HepG2 (cell line): ENCODE measurements around the gene SPATC1L. TPM values are rescaled to one million over a fixed set of nuclear protein-coding genes. Genes with fewer than 3 reads are reported as not detected.

Source experiments
- ATAC-seq: fragments of 200-7000 bp; cut with Tn5 transposase; 3 replicates; pipeline ENCODE4 v1.9.1; 2020; ENCODE audit warnings: mild to moderate bottlenecking, moderate library complexity
- BruUV-seq: library from RNA; stranded (reverse); fragments of 400-500 nt; replicated peaks from 2 replicates; lab custom pipeline; 2021; lab: Mats Ljungman, UMichigan
- CTCF ChIA-PET: fragments of 300-600 bp; formaldehyde crosslinking; extraction: SDS; loops from one replicate; lab custom pipeline; 2021; ENCODE audit warnings: low total read pairs, inconsistent platforms, low intra/inter-chr PET ratio; lab: Yijun Ruan, JAX
- POLR2A ChIA-PET: fragments of 350-600 bp; sonication (Branson Sonifier 250); formaldehyde crosslinking; loops from one replicate; lab custom pipeline; 2020; ENCODE audit warnings: antibody characterized with exemption, inconsistent platforms; lab: Yijun Ruan, JAX
- DNase-seq: peaks from one replicate; pipeline ENCODE4 v3.0.0-alpha.2; 2015; ENCODE audit warnings: low spot score
- FAIRE-seq: peaks from 3 replicates; lab custom pipeline; 2011; peaks lifted over from hg19 to GRCh38; lab: Jason Lieb, UNC
- H2AFZ ChIP-seq: one replicate; pipeline ENCODE4 v1.6.1; 2011; ENCODE audit warnings: low read length, inconsistent platforms
- H3K27ac ChIP-seq: fragments of 300-600 bp; 3 replicates; pipeline ENCODE4 v1.8.0; 2011; ENCODE audit warnings: mixed run types, mild to moderate bottlenecking, mixed read lengths, low read length, inconsistent platforms; ENCODE audit not compliant: insufficient read depth; ENCODE audit errors: extremely low read length
- H3K27me3 ChIP-seq, 2 experiments: fragments of 200-600 bp in 1 of 2; 2 replicates in 1 of 2; 3 replicates in 1 of 2; pipeline versions ENCODE4 v1.6.0 to v1.8.0; 2011; ENCODE audit warnings: low read length in 2 of 2, mild to moderate bottlenecking in 2 of 2, moderate library complexity in 2 of 2, inconsistent platforms in 1 of 2; ENCODE audit not compliant: insufficient read depth in 2 of 2, control insufficient read depth in 1 of 2
- H3K36me3 ChIP-seq, 2 experiments: fragments of 200-600 bp in 1 of 2; replicated peaks in 1 of 2; 2 replicates in 1 of 2; 3 replicates in 1 of 2; pipeline versions ENCODE4 v1.5.1 to v1.8.0; 2011; ENCODE audit warnings: low read length in 2 of 2, inconsistent platforms in 1 of 2; ENCODE audit not compliant: insufficient read depth in 2 of 2, control insufficient read depth in 1 of 2
- H3K4me1 ChIP-seq: 2 replicates; pipeline ENCODE4 v1.5.1; 2012; ENCODE audit warnings: low read length, inconsistent platforms; ENCODE audit not compliant: insufficient read depth
- H3K4me2 ChIP-seq: 2 replicates; pipeline ENCODE4 v1.6.0; 2011; ENCODE audit warnings: low read depth, low read length, inconsistent platforms
- H3K4me3 ChIP-seq, 3 experiments: fragments of 200-600 bp in 1 of 3; sonication (generic), shearing (Covaris generic) in 1 of 3; replicated peaks in 1 of 3; 2 replicates each; pipeline ENCODE4 v1.5.1; 2011 to 2016; ENCODE audit warnings: low read length in 3 of 3, inconsistent platforms in 2 of 3, low read depth in 2 of 3, mild to moderate bottlenecking in 2 of 3, control low read depth in 1 of 3, mixed read lengths in 1 of 3; ENCODE audit not compliant: insufficient read depth in 1 of 3
- H3K79me2 ChIP-seq: one replicate; pipeline ENCODE4 v1.6.1; 2011; ENCODE audit warnings: low read length, inconsistent platforms; ENCODE audit not compliant: insufficient read depth
- H3K9ac ChIP-seq: 2 replicates; pipeline ENCODE4 v1.6.0; 2011; ENCODE audit warnings: mild to moderate bottlenecking, low read depth, low read length, inconsistent platforms; ENCODE audit not compliant: insufficient read depth
- H3K9me3 ChIP-seq: 2 replicates; pipeline ENCODE4 v1.5.1; 2012; ENCODE audit warnings: mild to moderate bottlenecking, low read length
- H4K20me1 ChIP-seq: 2 replicates; pipeline ENCODE4 v1.6.0; 2011; ENCODE audit warnings: inconsistent platforms, mild to moderate bottlenecking, low read length, moderate library complexity; ENCODE audit not compliant: insufficient read depth
- ATF7 ChIP-seq, 2 experiments: fragments of 450-650 bp in 1 of 2; sonication (generic) in 1 of 2; formaldehyde crosslinking in 1 of 2; IDR thresholded peaks; 2 replicates each; pipeline versions ENCODE4 v1.4.0 to v1.6.1; 2016 to 2020; ENCODE audit warnings: antibody characterized with exemption in 1 of 2, mild to moderate bottlenecking in 1 of 2, missing genetic modification reagents in 1 of 2
- CC2D1A ChIP-seq: sonication (generic); formaldehyde crosslinking; IDR thresholded peaks from 2 replicates; pipeline ENCODE4 v1.8.1; 2023; ENCODE audit warnings: mild to moderate bottlenecking, missing genetic modification reagents
- CREB1 ChIP-seq, 2 experiments: fragments of 450-650 bp in 1 of 2; IDR thresholded peaks; 2 replicates each; pipeline ENCODE4 v1.6.1; 2016 to 2017; ENCODE audit warnings: control low read depth in 1 of 2, mild to moderate bottlenecking in 1 of 2, missing compliant biosample characterization in 1 of 2, missing genetic modification characterization in 1 of 2
- EP300 ChIP-seq, 3 experiments: sonication (generic) in 1 of 3; formaldehyde crosslinking in 1 of 3; IDR thresholded peaks; 2 replicates each; pipeline versions ENCODE4 v1.5.1 to v1.6.1; 2011 to 2020; ENCODE audit warnings: low read depth in 2 of 3, low read length in 2 of 3, borderline replicate concordance in 1 of 3, improper control_type of control experiment in 1 of 3, mild to moderate bottlenecking in 1 of 3, missing genetic modification reagents in 1 of 3, moderate library complexity in 1 of 3
- ESRRA ChIP-seq: sonication (generic); formaldehyde crosslinking; IDR thresholded peaks from 2 replicates; pipeline ENCODE4 v1.5.1; 2020; ENCODE audit warnings: mild to moderate bottlenecking, low read depth, missing genetic modification reagents
- GZF1 ChIP-seq: sonication (generic); formaldehyde crosslinking; IDR thresholded peaks from 2 replicates; pipeline ENCODE4 v1.5.1; 2020; ENCODE audit warnings: mild to moderate bottlenecking, missing genetic modification reagents
- KDM2A ChIP-seq: sonication (generic); formaldehyde crosslinking; IDR thresholded peaks from 2 replicates; pipeline ENCODE4 v1.4.0; 2020; ENCODE audit warnings: low read depth, missing genetic modification reagents, borderline replicate concordance
- NR2C2 ChIP-seq: sonication (generic); formaldehyde crosslinking; IDR thresholded peaks from 2 replicates; pipeline ENCODE4 v1.4.0; 2020; ENCODE audit warnings: missing genetic modification reagents, mild to moderate bottlenecking, moderate library complexity, borderline replicate concordance
- NR2F6 ChIP-seq, 2 experiments: IDR thresholded peaks; 2 replicates each; pipeline ENCODE4 v1.6.1; 2016; ENCODE audit warnings: antibody characterized with exemption in 1 of 2, mild to moderate bottlenecking in 1 of 2
- PAF1 ChIP-seq: IDR thresholded peaks from 2 replicates; pipeline ENCODE4 v1.6.1; 2016; ENCODE audit warnings: missing genetic modification reagents, missing compliant biosample characterization
- RELA ChIP-seq: sonication (generic); formaldehyde crosslinking; IDR thresholded peaks from 2 replicates; pipeline ENCODE4 v1.4.0; 2020; ENCODE audit warnings: missing genetic modification reagents
- RXRB ChIP-seq: IDR thresholded peaks from 2 replicates; pipeline ENCODE4 v1.6.1; 2016; ENCODE audit warnings: borderline replicate concordance, missing genetic modification reagents, missing compliant biosample characterization
- SSRP1 ChIP-seq: IDR thresholded peaks from 2 replicates; pipeline ENCODE4 v1.6.1; 2016; ENCODE audit warnings: control low read depth
- ZFP1 ChIP-seq: IDR thresholded peaks from 2 replicates; pipeline ENCODE4 v1.6.1; 2016
- ZNF225 ChIP-seq: sonication (generic); formaldehyde crosslinking; IDR thresholded peaks from 2 replicates; pipeline ENCODE4 v1.4.0; 2020; ENCODE audit warnings: mild to moderate bottlenecking, missing genetic modification reagents
- ZNF264 ChIP-seq: sonication (generic); formaldehyde crosslinking; IDR thresholded peaks from 2 replicates; pipeline ENCODE4 v1.4.0; 2020; ENCODE audit warnings: missing genetic modification reagents
- ZNF556 ChIP-seq: sonication (generic); formaldehyde crosslinking; IDR thresholded peaks from 2 replicates; pipeline ENCODE4 v1.4.0; 2020; ENCODE audit warnings: mild to moderate bottlenecking, missing genetic modification reagents, borderline replicate concordance
- ZNF792 ChIP-seq: IDR thresholded peaks from 2 replicates; pipeline ENCODE4 v1.6.1; 2016
- WGBS: methylation state at CpG from one replicate; pipeline ENCODE4 v1.1.6; 2017; ENCODE audit warnings: low lambda C conversion rate; 5-methylcytosine and 5-hydroxymethylcytosine counted together
- in situ Hi-C: cut with HindIII; loops from 2 replicates; pipeline ENCODE4 v1.10.0; 2017; ENCODE audit warnings: low pct_unique_long_range_greater_than_20kb; ENCODE audit not compliant: extremely low pct_ligation_motif_present
- intact Hi-C: fragments of 100-400 bp; cut with micrococcal nuclease; formaldehyde crosslinking; loops from one replicate; pipeline ENCODE4 v1.10.0; 2022; ENCODE audit not compliant: unreplicated experiment
- polyA plus RNA-seq, 8 experiments: library from polyadenylated mRNA; depleted of rRNA in 3 of 8; stranded (reverse) in 7 of 8; unstranded in 1 of 8; fragments of >200 nt; fragmentation: Illumina TruSeq in 4 of 8; extraction: Trizol in 4 of 8; gene quantifications; 2 replicates each; pipeline versions ENCODE4 v1.2.1 to v1.2.3, GENCODE V29; 2011 to 2016; ENCODE audit warnings: low read depth in 4 of 8, missing spikeins in 1 of 8, mixed read lengths in 1 of 8; ENCODE audit not compliant: insufficient read depth in 1 of 8
- total RNA-seq, 5 experiments: library from RNA; depleted of rRNA; stranded (reverse); fragments of >200 nt; fragmentation: Illumina TruSeq; extraction: Trizol; gene quantifications; 2 replicates each; pipeline ENCODE4 v1.2.3, GENCODE V29; 2016; ENCODE audit warnings: low read depth in 1 of 5
- TF ChIP-seq, protein P1 (sequence below): sonication (generic); formaldehyde crosslinking; IDR thresholded peaks from 2 replicates; pipeline ENCODE4 v1.8.1; 2022; ENCODE audit warnings: mild to moderate bottlenecking, missing genetic modification reagents
- TF ChIP-seq, protein P2 (sequence below): sonication (generic); formaldehyde crosslinking; IDR thresholded peaks from 2 replicates; pipeline ENCODE4 v1.5.0; 2020; ENCODE audit warnings: missing genetic modification reagents
- TF ChIP-seq, protein P3 (sequence below): sonication (generic); formaldehyde crosslinking; IDR thresholded peaks from 2 replicates; pipeline ENCODE4 v1.4.0; 2020; ENCODE audit warnings: missing genetic modification reagents, low read depth, mild to moderate bottlenecking, borderline replicate concordance

The SPATC1L gene
- total and polyA plus RNA-seq, 2 of the 13 experiments (the other 11 are each of a cell fraction or from before 2014, with no cell fraction given), result 1.4 to 3.3 TPM

DNA sequence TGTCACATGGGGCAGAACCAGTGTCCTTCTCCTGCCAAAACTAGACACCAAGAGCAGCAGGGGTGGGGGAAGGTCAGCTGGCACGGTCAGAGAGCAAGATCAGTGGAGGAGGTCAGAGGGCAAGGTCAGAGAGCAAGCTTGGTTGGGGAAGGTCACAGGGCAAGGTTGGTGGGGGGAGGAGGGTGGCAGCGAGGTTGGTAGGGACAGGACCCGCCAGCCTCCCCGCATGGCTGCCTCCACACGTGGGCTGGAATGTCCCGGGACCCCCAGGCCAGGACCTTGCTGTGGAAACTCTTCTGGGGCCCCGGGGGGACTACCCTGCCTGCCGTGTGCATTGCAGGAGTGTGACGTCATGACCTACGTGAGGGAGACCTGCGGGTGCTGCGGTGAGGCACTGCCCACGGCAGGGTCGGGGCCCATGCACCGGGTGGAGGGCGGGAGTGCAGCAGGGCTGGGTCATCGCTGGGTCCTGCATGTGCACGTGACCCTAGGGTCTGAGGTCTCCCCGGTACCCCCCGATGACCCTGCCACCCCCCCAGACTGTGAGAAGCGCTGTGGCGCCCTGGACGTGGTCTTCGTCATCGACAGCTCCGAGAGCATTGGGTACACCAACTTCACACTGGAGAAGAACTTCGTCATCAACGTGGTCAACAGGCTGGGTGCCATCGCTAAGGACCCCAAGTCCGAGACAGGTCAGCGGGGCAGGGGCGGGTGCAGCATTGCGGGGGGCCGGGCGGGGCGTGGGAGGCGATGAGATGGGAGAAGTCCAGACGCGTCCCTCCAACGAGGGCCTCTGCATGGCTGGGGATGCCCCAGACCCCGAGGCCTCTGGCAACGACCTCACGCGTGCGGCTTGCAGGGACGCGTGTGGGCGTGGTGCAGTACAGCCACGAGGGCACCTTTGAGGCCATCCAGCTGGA, 59.1 kb downstream of the SPATC1L start:
- ChIA-PET CTCF (no interaction called here), POLR2A (no interaction called here)
- in situ Hi-C loops (loop anchor here (5.0 kb wide), 1 partner anchor 153 kb away; no protein-coding TSS in a partner anchor), intact Hi-C loops (no loop called here)
- Histone ChIP-seq H3K9ac (no peak overlapping the region), H4K20me1 (no peaks in the 10 kb centered on the region), H3K9me3 (no peaks in the 10 kb centered on the region), H3K79me2 (no peaks in the 10 kb centered on the region), H3K27me3 (peaks cover 1 to 6% of the 10 kb centered on the region in 2 experiments; a peak in 1 of 5 replicates), H3K27ac (no peak overlapping the region), H2AFZ (no peak overlapping the region), H3K4me3 (no peak overlapping the region), H3K36me3 (no peaks in the 10 kb centered on the region), H3K4me1 (no peaks in the 10 kb centered on the region), H3K4me2 (no peak overlapping the region)
- BruUV-seq, result no TSS peak
- 72% methylated on average over 32 of the region's 49 CpGs for WGBS
- FAIRE-seq, result no peak
- no peak for DNase-seq
- TF ChIP-seq ZNF792, result no peak
- no peak for TF ChIP-seq PAF1 (CRISPR knock-in tag)
- no peak for TF ChIP-seq CC2D1A
- TF ChIP-seq, protein P1, sequence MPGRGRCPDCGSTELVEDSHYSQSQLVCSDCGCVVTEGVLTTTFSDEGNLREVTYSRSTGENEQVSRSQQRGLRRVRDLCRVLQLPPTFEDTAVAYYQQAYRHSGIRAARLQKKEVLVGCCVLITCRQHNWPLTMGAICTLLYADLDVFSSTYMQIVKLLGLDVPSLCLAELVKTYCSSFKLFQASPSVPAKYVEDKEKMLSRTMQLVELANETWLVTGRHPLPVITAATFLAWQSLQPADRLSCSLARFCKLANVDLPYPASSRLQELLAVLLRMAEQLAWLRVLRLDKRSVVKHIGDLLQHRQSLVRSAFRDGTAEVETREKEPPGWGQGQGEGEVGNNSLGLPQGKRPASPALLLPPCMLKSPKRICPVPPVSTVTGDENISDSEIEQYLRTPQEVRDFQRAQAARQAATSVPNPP (CRISPR knock-in tag), result no peak
- TF ChIP-seq NR2F6 (IDR thresholded peaks at IDR 0.05), result peak; percentile 34; the same call in 1 of the 2 replicates
- TF ChIP-seq NR2F6 (CRISPR knock-in tag; IDR thresholded peaks at IDR 0.05), result no peak
- TF ChIP-seq RELA (CRISPR knock-in tag), result no peak
- no peak for TF ChIP-seq ZNF556
- TF ChIP-seq, protein P2, sequence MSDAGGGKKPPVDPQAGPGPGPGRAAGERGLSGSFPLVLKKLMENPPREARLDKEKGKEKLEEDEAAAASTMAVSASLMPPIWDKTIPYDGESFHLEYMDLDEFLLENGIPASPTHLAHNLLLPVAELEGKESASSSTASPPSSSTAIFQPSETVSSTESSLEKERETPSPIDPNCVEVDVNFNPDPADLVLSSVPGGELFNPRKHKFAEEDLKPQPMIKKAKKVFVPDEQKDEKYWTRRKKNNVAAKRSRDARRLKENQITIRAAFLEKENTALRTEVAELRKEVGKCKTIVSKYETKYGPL (CRISPR knock-in tag), result no peak
- TF ChIP-seq NR2C2 (CRISPR knock-in tag), result peak; percentile 56
- no peak for TF ChIP-seq RXRB
- TF ChIP-seq, protein P3, sequence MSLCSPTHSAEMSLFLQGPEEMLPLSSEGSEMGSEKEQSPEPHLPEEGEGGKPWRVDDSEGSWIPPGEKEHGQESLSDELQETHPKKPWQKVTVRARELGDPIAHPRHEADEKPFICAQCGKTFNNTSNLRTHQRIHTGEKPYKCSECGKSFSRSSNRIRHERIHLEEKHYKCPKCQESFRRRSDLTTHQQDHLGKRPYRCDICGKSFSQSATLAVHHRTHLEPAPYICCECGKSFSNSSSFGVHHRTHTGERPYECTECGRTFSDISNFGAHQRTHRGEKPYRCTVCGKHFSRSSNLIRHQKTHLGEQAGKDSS (CRISPR knock-in tag), result no peak
- TF ChIP-seq ZNF225 (CRISPR knock-in tag), result no peak
- peak; percentile 97 for TF ChIP-seq CREB1 (IDR thresholded peaks at IDR 0.05)
- no peak for TF ChIP-seq CREB1 (CRISPR knock-in tag; IDR thresholded peaks at IDR 0.05)
- TF ChIP-seq ZFP1, result no peak
- TF ChIP-seq ESRRA (CRISPR knock-in tag), result peak; percentile 33; the same call in 1 of the 2 replicates
- no peak for TF ChIP-seq EP300 (IDR thresholded peaks at IDR 0.05; ENCODE audit: low read depth in 2 of 2, low read length in 2 of 2)
- no peak for TF ChIP-seq EP300 (CRISPR knock-in tag; IDR thresholded peaks at IDR 0.05; ENCODE audit: borderline replicate concordance)
- peak; percentile 92 for TF ChIP-seq ATF7 (IDR thresholded peaks at IDR 0.05)
- TF ChIP-seq ATF7 (CRISPR knock-in tag; IDR thresholded peaks at IDR 0.05), result no peak
- no peak for TF ChIP-seq GZF1
- no peak for TF ChIP-seq SSRP1
- no peak for TF ChIP-seq ZNF264 (CRISPR knock-in tag)
- TF ChIP-seq KDM2A (CRISPR knock-in tag), result no peak
- no peak for ATAC-seq
